ENCODE measurements around the gene KIF9.

DNA sequence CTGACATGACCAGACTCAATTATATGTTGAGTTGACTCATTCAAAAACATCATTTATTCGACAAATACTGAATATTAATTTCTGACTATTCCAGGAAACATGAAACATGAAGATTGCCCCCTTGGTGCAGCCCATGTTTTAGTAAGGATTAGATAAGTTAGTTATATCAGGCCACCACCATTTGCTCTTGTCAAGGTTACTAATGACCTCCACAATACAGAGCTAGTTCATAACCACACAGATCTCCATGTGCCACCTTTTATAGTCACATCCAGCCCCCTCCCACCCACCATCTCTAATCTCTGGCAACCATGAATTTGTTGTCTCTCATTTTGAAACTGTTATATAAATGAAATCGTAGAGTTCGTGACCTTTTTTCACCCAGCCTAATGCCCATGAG, 15.8 kb upstream of the KIF9 start:
- TF ChIP-seq, protein P1, sequence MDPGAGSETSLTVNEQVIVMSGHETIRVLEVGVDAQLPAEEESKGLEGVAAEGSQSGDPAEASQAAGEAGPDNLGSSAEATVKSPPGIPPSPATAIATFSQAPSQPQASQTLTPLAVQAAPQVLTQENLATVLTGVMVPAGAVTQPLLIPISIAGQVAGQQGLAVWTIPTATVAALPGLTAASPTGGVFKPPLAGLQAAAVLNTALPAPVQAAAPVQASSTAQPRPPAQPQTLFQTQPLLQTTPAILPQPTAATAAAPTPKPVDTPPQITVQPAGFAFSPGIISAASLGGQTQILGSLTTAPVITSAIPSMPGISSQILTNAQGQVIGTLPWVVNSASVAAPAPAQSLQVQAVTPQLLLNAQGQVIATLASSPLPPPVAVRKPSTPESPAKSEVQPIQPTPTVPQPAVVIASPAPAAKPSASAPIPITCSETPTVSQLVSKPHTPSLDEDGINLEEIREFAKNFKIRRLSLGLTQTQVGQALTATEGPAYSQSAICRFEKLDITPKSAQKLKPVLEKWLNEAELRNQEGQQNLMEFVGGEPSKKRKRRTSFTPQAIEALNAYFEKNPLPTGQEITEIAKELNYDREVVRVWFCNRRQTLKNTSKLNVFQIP (CRISPR knock-in tag; IDR thresholded peaks at IDR 0.05; ENCODE audit: borderline replicate concordance, low read depth), result no peak
- TF ChIP-seq, protein P2, sequence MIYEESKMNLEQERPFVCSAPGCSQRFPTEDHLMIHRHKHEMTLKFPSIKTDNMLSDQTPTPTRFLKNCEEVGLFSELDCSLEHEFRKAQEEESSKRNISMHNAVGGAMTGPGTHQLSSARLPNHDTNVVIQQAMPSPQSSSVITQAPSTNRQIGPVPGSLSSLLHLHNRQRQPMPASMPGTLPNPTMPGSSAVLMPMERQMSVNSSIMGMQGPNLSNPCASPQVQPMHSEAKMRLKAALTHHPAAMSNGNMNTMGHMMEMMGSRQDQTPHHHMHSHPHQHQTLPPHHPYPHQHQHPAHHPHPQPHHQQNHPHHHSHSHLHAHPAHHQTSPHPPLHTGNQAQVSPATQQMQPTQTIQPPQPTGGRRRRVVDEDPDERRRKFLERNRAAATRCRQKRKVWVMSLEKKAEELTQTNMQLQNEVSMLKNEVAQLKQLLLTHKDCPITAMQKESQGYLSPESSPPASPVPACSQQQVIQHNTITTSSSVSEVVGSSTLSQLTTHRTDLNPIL (CRISPR knock-in tag; IDR thresholded peaks at IDR 0.05; ENCODE audit: low read depth), result no peak
- TF ChIP-seq, protein P3, sequence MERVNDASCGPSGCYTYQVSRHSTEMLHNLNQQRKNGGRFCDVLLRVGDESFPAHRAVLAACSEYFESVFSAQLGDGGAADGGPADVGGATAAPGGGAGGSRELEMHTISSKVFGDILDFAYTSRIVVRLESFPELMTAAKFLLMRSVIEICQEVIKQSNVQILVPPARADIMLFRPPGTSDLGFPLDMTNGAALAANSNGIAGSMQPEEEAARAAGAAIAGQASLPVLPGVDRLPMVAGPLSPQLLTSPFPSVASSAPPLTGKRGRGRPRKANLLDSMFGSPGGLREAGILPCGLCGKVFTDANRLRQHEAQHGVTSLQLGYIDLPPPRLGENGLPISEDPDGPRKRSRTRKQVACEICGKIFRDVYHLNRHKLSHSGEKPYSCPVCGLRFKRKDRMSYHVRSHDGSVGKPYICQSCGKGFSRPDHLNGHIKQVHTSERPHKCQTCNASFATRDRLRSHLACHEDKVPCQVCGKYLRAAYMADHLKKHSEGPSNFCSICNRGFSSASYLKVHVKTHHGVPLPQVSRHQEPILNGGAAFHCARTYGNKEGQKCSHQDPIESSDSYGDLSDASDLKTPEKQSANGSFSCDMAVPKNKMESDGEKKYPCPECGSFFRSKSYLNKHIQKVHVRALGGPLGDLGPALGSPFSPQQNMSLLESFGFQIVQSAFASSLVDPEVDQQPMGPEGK (CRISPR knock-in tag; IDR thresholded peaks at IDR 0.05; ENCODE audit: borderline replicate concordance), result no peak
- TF ChIP-seq OSR1 (CRISPR knock-in tag; IDR thresholded peaks at IDR 0.05) (no peak), ZNF70 (CRISPR knock-in tag; IDR thresholded peaks at IDR 0.05) (no peak), ARNTL (CRISPR knock-in tag; IDR thresholded peaks at IDR 0.05; ENCODE audit: borderline replicate concordance, low read depth) (no peak), CSDC2 (CRISPR knock-in tag; IDR thresholded peaks at IDR 0.05) (no peak), ZFP3 (CRISPR knock-in tag; IDR thresholded peaks at IDR 0.05) (no peak), TCF4 (CRISPR knock-in tag; IDR thresholded peaks at IDR 0.05; ENCODE audit: borderline replicate concordance) (no peak), ZNF565 (CRISPR knock-in tag; conservative IDR thresholded peaks at IDR 0.05; ENCODE audit: low read depth) (no peak), ZFP30 (CRISPR knock-in tag; IDR thresholded peaks at IDR 0.05) (no peak), RARB (CRISPR knock-in tag; IDR thresholded peaks at IDR 0.05) (no peak), BACH2 (CRISPR knock-in tag; IDR thresholded peaks at IDR 0.05; ENCODE audit: borderline replicate concordance) (no peak)
